Measurements from ENCODE around the gene SPTSSA.
"Not testable (repeated sequence)": the region's sequence is repeated elsewhere in the genome, so short reads cannot be mapped to it uniquely, and the experiment has no call there.

Gene SPTSSA

GRCh38 chr14:34425095-34425851 is 36.8 kb downstream of the SPTSSA start:
- DNase-seq: no peak

- no peak for DNase-seq
These were observed 37.6 kb downstream of the SPTSSA start for GRCh38 chr14:34424488-34424887.

GRCh38 chr14:34423445-34423844 is 38.6 kb downstream of the SPTSSA start:
- no peak for DNase-seq

GRCh38 chr14:34420547-34421150 is 41.4 kb downstream of the SPTSSA start:
- DNase-seq: no peak

- no peak for DNase-seq
These were observed 52.3 kb downstream of the SPTSSA start for GRCh38 chr14:34409721-34410120.

GRCh38 chr14:34407951-34408350 is 54.1 kb downstream of the SPTSSA start:
- DNase-seq: no peak

GRCh38 chr14:34404416-34404815 is 57.6 kb downstream of the SPTSSA start:
- DNase-seq: no peak

- no peak for DNase-seq
These were observed 58.4 kb downstream of the SPTSSA start for GRCh38 chr14:34403646-34404045.

- no peak for DNase-seq
These were observed 64.0 kb downstream of the SPTSSA start for GRCh38 chr14:34398024-34398423.

- no peak for DNase-seq
These were observed 74.0 kb downstream of the SPTSSA start for GRCh38 chr14:34387974-34388516.

- no peak for DNase-seq
These were observed 75.1 kb downstream of the SPTSSA start for GRCh38 chr14:34386865-34387485.

GRCh38 chr14:34385881-34386280 is 76.2 kb downstream of the SPTSSA start:
- not testable (repeated sequence) for DNase-seq

- DNase-seq: no peak
These were observed 78.2 kb downstream of the SPTSSA start for GRCh38 chr14:34383839-34384238.

All from NCI-H1417 treated with DMSO at 0.1 percent for 48 hours (cell line).